HG03103 (cell line): Measurements from ENCODE around the gene ZNF428.
A peak's percentile ranks its signal among the peaks of the same experiment; 100 is the strongest.
"Not testable (repeated sequence)": the region's sequence is repeated elsewhere in the genome, so short reads cannot be mapped to it uniquely, and the experiment has no call there.

Experiments
- ATAC-seq: cut with Tn5 transposase; IDR thresholded peaks from one replicate; pipeline ENCODE4 v1.9.1; 2021; ENCODE audit warnings: low read depth; ENCODE audit not compliant: unreplicated experiment

Gene ZNF428

DNA sequence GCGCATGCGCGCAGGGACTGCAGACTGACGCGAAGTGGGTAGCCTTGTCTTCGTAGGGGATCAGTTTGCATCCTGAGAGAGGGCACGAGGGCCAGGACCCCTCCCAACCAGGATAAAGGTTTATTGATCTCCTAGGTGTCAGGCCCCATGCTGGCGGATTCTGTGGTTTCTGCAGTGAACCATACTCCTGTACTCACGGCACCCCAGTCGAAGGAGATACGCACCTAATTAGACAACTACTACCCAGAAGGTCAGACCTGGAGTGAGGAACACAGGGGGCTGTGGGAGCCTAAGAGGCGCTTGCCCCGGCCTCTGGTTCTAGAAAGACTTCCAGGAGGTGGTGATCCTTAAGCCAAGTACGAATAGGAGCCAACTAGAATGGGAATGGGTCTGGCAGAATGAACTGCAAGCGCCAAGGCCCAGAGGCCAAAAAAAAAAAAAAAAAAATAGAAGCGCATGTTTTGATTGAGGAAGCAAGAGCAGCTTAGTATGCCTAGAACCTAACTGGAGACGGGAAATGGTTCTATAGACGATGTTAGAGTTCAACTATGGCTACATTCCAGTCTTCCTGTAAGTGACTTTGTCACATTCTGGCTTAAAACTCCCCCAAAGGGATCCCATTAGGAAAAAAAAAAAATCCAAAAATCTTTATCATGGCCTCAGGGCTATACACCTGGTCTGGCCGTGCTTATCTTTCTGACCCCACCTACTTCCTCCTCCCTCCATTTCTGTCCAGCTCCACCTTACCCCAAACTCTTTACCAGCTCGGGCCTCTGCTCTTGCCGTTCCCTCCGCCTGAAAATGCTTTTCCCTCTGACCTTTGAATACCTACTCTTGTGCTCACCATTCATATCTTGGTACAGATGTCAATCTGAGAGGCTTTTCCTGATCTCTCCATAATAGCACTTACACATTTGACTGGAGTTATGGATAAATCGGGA lies 902 bp upstream of the ZNF428 start:
- ATAC-seq = no peak

DNA sequence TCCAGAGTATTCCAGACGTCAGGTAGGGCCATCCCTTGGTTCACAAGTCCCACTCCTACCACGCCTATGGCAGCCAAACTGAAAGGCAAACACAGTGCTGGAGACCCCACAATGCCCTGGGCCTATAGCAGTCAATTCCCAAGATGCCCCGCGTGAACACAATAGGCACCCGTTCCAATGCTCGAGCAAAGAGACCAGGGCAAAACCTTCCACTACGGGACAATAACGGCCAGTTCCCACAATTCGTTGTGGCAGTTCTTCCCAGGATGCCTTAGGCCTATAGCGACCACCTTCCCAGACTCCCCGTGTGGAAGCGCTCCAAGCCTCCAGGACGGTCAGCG lies 538 bp downstream of the ZNF428 start:
- peak; percentile 17 for ATAC-seq

DNA sequence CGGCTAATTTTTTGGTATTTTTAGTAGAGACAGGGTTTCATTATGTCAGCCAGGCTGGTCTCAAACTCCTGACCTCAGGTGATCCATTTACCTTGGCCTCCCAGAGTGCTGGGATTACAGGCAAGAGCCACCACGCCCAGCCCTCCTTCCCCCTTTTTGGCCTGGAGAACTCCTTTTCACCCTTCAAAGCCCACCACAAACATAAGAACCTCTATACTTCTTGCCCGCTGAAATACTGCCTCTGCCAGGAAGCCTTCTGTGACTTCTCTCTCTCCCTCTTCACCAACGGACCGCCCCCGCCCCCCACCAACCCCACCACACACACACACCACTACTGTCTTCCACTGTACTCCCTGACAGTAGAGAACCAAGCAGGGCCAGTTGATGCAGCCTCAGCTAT lies 2.5 kb downstream of the ZNF428 start:
- ATAC-seq = no peak

DNA sequence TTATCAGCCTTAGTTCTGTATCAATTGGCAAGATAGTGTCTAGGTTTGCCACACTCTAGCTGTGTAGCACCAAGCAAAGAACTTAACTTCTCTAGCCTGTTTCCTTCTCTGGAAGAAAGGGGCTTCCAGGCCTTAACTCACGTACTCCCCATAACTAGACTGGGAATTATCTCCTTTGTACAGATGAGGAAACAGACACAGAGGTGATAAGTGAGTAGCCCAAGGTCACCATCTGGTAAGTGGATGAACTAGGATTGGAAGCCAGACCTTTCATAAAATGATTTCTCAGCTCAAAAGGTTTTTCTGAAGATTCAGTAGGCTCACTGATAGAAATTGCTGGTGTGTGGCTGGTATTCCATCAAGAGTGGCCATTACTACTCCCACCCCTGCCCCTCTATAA lies 3.1 kb downstream of the ZNF428 start:
- ATAC-seq = no peak

DNA sequence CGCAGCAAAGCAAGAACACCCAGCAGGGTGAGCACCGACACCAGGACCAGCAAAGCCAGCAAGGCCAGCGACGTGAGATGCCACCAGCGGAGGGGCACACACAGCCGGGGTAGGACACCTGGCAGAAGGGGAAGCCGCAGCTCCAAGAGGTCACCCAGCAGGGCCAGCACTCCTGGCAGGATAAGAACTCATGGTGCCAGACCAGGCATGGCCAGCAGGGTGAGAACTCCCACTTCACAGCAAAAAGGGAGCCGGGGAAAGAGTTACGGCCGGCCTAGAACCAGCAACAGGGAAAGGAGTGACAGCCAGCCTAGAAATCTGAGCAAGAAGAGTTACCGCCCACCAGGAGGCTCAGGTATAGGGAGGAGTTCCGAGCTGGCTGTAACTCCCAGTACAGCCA lies 7.1 kb downstream of the ZNF428 start:
- no peak for ATAC-seq

DNA sequence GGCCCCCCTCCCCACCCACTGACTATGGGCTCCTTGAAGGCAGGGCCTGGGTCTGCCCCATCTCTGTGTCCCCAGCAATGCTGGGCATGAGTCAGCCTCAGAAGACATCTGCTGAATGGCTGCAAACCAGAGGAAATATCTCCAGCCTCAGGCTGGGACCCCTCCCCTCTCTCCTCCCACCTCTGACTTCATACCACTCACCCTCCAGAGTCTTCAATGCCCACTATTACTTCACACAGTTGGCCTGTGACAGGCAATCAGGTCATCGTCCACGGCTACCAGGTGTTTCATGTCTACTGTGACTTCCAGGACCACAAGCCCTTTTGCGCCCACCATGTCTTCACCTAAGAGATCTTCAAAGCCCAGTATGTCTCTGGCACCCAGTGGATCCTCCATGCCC lies 7.6 kb downstream of the ZNF428 start, which contains the start of gene SRRM5:
Gene SRRM5, plus strand, starts transcription at position 301 of the 400 bp plus-strand sequence. Its CDS starts 34 bp downstream, at position 335.
- no peak for ATAC-seq

DNA sequence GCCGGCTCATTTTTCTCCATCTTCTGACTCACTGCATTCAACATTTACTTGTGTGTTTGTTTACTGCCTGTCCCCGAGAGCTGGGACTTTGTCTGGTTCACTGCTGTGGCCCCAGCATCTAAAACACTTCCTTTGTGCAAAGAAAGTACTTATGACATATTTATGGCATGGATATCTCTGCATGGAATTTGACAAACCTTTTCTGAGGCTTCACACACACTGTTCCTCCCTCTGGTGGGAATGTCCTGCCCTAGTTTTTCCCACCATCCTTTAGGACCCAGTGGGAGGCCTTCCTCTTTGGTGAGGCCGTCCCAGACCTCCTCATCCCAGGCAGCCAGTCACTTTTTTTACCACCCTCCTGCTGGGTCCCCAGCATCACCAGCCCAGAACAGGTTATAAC lies 8.9 kb downstream of the ZNF428 start:
- no peak for ATAC-seq

DNA sequence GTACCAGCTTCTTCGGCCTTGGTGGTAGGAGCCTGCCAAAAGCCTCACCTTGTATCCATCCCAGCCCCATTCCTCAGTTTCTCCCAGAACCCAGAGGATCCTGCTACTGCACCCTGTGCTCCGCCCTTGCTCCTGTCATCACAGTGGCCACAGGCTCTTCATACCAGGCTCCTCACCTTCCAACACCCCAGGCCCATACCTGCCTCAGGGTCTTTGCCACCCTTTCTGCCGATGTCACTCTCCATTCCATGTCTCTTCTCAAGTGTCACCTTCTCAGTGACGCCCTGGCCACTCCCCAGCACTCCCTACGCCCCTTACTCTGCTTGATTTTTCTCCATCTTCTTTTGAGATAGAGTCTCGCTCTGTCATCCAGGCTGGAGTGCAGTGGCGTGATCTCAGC lies 9.6 kb downstream of the ZNF428 start:
- ATAC-seq = no peak

DNA sequence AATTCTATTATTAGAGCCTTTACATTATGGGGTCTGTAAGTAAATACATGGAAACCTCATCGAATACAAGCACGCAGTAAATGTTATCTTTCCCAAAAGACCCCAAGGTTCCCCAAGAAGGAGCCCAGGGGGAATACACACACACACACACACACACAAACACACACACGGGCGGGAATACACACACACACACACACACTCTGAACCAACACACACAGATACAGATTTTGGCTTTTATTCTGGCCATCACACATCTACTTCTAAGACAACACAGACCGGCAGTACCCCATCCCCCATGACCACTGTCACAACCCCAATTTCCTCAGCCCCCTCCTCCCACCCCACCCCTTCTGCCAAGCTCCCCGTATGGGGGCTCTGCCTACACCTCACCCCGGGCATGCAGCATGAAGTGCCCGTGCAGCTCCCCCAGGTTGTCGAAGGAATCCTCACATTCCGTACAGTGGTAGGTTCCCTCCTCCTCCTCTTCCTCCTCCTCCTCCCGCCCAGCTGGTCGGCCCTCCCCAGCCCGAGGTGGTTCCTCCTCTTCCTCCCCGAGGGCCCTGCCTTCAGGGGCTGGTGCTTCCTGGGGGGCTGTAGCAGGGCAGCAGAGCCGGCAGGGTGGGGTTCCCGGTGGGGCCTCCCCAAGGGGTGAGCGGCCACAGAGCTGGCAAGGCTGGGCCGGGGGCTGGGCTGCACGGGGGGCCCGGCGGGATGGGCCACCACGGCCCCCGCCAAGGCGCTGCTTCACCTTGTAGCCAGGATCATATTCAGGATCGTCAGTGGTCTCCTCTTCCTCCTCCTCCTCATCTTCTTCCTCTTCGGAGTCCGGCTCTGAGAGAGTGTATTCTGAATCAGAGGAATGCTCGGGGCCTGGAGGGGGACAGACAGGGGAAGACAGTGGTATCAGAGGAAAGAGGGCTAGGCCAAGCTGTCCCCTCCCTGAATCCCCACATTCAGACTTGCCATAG lies 11.9 kb downstream of the ZNF428 start:
- no peak for ATAC-seq

DNA sequence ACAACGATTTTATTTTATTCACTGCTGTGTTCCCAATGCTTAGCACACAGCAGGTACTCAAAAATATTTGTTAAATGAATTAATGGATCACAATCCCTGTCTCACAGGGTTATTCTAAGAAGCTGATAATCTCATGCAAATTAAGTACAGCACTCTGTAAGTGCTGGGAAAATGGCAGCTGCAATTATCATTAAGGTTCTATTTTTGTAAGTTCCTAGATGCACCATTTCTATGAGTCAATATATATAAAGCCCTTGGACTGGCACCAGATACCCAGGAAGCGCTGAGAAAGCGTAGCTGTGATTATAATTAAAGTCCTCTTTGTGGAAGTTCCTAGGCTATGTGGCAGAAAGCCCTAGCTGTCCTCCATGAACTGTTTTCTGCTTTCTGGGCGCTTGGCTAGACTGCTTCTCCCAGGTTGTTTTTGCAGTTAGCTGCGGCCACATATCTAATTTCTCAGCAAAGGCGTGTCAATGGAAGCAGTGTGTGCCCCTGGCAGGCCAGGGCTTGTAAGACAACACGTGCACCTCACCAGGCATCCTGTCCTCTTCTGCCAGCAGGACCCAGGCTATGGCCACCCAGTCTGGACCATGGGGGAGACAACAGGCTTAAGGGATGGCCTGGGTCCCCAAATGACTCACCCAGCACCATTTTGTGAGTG lies 12.7 kb downstream of the ZNF428 start:
- ATAC-seq = no peak

DNA sequence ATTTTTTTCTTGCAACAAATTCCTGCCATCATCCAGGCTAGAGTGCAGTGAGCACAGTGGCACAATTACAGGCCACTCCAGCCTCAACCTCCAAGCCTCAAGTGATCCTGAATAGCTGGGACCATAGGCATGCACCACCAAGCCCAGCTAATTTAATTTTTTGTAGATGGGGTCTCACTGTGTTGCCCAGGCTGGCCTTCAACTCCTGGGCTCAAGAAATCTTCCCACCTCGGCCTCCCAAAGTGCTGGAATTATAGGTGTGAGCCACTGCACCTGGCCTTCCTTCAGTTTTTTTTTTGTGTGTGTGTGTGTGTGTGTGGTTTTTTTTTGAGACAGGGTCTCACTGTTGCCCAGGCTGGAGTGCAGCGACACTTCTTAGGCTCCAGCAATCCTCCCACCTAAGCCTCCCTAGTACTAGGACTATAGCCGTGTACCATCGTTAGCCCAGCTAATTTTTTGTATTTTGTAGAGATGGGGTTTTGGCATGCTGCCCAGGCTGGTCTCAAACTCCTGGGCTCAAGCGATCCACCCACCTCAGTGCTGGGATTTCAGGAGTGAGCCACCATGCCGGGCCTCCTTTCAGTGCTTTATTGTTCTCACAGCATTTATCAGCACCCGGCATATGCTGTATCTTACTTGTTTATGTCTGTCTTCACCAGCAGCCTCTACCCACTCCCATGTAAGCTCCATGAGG lies 13.4 kb downstream of the ZNF428 start:
- no peak for ATAC-seq

DNA sequence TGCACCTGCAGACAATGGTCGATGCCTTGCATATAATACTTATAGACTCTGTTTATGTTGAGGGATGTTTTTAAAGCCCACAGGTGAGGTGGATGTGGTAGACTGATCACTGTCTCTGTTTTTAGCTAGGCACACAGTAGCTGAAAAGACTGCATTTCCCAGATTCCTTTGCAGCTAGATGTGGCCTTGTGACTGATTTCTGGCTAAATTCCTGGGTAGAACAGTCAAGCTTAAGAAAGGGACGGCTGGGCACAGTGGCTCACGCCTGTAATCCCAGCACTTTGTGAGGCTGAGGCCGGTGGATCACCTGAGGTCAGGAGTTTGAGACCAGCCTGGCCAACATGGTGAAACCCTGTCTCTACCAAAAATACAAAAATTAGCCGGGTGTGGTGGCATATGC lies 19.1 kb downstream of the ZNF428 start:
- not testable (repeated sequence) for ATAC-seq

DNA sequence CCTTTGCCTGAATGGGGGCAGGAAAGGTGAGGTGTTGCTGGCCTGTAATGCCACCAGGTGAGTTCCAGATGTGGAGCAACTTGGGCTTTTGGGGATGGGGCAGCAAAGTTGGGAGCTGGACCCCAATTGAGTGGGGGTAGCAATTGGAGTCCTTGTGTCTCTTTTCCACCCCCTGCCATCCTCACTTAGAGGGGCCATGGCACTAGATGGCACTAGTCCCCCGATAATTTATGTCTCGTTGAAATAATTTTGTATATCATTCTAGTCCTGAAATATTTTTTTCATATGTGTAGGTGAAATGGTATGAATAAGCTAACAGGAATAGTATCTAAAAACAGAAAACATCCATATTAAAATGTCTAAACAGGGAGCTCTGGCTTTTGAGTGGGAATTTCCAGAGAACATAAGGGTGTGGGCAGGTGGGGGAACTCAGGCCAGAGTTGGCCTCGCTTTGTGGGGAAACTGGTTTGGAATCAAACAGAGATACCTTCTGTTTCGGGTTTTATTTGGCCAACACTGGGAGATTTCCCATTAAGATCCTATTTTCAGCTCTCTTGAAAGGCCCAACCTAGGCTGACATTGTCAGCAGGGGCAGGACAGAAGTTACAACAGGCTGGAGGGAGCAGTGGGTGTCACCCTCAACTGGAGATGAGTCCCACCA lies 19.7 kb downstream of the ZNF428 start:
- no peak for ATAC-seq

DNA sequence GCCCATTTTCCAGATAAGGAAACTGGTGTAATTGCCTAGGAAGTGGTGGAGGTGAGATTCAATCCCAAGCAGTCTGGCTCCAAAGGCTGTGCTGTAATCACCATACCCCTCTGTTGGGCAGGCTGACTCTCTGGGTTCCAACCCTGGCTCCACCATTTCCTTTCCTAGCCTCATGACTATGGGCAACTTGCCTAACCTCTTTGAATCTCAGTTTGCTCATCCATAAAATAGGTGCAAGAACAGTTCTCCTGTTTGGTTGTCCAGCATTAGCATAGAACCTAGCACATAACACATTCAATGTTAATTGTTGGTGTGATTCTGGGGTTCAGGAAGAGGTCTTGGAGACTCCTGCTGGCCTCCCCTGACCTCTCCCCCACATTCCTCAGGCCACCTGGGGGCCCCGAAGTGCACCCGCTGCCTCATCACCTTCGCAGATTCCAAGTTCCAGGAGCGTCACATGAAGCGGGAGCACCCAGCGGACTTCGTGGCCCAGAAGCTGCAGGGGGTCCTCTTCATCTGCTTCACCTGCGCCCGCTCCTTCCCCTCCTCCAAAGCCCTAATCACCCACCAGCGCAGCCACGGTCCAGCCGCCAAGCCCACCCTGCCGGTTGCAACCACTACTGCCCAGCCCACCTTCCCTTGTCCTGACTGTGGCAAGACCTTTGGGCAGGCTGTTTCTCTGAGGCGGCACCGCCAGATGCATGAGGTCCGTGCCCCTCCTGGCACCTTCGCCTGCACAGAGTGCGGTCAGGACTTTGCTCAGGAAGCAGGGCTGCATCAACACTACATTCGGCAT lies 20.8 kb downstream of the ZNF428 start:
- no peak for ATAC-seq

DNA sequence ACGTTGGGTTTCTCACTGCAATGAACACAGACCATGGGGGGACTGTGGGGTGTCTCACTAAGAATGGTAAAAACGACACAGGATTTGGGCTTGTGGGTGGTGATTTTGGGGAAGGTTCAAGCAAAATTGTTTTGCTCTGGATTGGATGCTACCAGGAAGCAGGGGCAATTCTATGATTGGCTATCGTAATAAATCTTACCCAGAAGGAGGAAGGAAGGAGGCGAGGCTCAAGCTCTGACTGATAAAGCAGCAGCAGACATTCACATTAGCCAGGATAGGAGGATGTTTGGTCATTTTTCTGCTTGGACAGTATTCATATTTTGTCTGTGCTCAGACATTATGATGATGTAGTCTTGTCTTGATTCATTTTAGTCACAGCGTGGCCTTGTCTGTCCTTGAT lies 21.6 kb downstream of the ZNF428 start:
- ATAC-seq = no peak

DNA sequence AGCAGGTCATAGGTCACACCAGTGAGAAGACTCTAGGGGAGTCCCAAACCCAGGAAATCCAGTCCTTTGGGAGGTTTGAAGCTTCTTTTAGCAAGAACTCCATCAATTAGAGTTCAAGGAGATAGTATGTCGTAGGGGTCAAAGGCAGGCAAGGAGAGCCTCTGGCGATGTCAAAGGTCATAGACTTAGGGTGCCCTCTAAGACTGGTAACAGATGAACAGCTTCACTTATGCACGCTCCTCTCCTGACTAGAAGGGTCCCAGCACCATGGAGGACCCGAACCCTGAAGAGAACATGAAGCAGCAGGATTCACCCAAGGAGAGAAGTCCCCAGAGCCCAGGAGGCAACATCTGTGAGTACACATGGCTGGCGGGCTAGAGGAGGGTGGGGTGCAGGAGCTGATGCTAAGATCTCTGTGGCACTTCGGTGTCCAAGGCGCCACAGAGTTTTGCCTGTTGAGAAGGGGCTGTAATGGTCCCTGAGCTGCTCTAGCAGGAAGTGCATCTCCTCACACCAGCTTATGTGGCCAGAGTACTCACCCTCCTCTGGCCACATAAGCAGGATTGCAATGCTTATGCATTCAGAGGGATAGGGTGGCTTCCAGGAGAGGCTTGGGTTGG lies 22.5 kb downstream of the ZNF428 start:
- no peak for ATAC-seq

DNA sequence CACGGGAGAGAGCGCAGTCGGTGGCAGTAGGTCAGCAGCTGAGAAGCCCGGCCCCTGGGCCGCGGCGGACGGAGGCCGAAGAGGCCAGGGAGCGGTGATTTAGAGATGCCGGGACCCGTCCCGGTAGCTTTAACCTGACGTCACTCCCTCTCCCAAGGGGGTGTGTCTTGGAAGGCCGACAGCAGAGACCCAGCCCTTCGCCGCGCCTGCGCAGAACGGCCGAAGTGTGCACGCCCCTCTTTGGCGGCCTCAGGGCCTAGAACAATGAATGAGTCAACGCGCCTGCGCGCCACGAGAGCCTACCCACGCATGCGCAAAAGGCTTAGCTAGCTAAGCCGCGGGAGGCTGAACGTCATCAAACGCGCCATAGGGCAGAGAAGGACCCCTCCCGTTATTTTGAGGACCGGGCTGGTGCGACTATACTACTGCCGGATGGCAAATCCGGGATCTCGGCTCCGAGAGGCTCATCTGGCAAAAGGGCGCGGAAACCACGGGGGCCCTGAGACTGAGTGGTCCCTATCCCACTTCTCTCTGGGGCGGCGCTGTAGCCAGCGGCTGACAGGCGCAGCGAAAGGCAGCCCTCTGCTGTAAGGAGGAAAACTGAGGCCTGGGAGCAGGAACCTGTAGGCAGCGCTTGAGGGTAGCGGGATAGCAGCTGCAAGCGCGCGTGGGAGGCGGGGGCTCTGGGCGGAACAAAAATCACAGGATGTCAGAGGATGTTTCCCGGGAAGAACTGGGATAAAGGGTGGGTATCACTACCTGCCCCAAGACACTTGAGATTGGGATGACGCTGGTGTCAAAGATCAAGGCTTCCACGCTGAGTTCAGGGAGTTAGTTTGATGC lies 23.2 kb downstream of the ZNF428 start, which contains the start of the genes IRGQ and ZNF576:
Gene IRGQ, minus strand, starts transcription at position 136 of the 843 bp plus-strand sequence. CDS start 796 bp downstream, outside the sequence.
Gene ZNF576, plus strand, starts transcription at position 597 of the 843 bp plus-strand sequence. CDS start 514 bp downstream, outside the sequence.
- peak; percentile 71 for ATAC-seq
